Thymus (tissue), 11 donors: ENCODE data around the gene TRIL. TPM values are rescaled to one million over a fixed set of nuclear protein-coding genes. Genes with fewer than 3 reads are reported as not detected.
A peak's percentile ranks its signal among the peaks of the same experiment; 100 is the strongest.

Source experiments
- DNase-seq, 9 donors: peaks; one replicate each; pipeline ENCODE4 v3.0.0-alpha.2; 2013; ENCODE audit warnings: low spot score in 9 of 9, low read depth in 6 of 9, missing footprints in 1 of 9
- H3K27ac ChIP-seq, 2 donors: one replicate each; pipeline ENCODE4 v1.5.1; 2013; ENCODE audit warnings: control low read depth in 1 of 2, low read depth in 1 of 2, low read length in 1 of 2, mild to moderate bottlenecking in 1 of 2, moderate library complexity in 1 of 2
- H3K27me3 ChIP-seq, 2 donors: one replicate each; pipeline ENCODE4 v1.5.1; 2013; ENCODE audit warnings: low read length in 1 of 2; ENCODE audit not compliant: control insufficient read depth in 2 of 2, insufficient read depth in 1 of 2
- H3K36me3 ChIP-seq, 2 donors: one replicate each; pipeline ENCODE4 v1.5.1; 2013; ENCODE audit warnings: low read length in 1 of 2, mild to moderate bottlenecking in 1 of 2, moderate library complexity in 1 of 2; ENCODE audit not compliant: control insufficient read depth in 2 of 2, insufficient read depth in 2 of 2
- H3K4me1 ChIP-seq, 2 donors: one replicate each; pipeline ENCODE4 v1.5.1; 2013; ENCODE audit warnings: low read length in 2 of 2; ENCODE audit not compliant: control insufficient read depth in 2 of 2, insufficient read depth in 2 of 2
- H3K4me3 ChIP-seq, 2 donors: one replicate each; pipeline ENCODE4 v1.5.1; 2013; ENCODE audit warnings: low read length in 2 of 2, control low read depth in 1 of 2, mild to moderate bottlenecking in 1 of 2
- H3K9me3 ChIP-seq, 2 donors: one replicate each; pipeline ENCODE4 v1.5.1; 2013; ENCODE audit warnings: low read length in 1 of 2, mild to moderate bottlenecking in 1 of 2; ENCODE audit not compliant: control insufficient read depth in 2 of 2, insufficient read depth in 1 of 2
- WGBS: extraction: QIAGEN DNeasy Blood & Tissue Kit; methylation state at CpG from one replicate; pipeline ENCODE4 v1.1.7; 2013; 5-methylcytosine and 5-hydroxymethylcytosine counted together
- polyA plus RNA-seq: library from polyadenylated mRNA; stranded (reverse); fragments of 200-250 nt; gene quantifications from one replicate; pipeline ENCODE4 v1.2.3, GENCODE V29; 2013
- total RNA-seq: library from RNA; stranded (reverse); fragments of 120-200 nt; gene quantifications from one replicate; pipeline ENCODE4 v1.2.4, GENCODE V29; 2013
- donor health status: healthy.

Gene TRIL
- total and polyA plus RNA-seq, 2 donors, result 0.32 to 0.99 TPM

DNA sequence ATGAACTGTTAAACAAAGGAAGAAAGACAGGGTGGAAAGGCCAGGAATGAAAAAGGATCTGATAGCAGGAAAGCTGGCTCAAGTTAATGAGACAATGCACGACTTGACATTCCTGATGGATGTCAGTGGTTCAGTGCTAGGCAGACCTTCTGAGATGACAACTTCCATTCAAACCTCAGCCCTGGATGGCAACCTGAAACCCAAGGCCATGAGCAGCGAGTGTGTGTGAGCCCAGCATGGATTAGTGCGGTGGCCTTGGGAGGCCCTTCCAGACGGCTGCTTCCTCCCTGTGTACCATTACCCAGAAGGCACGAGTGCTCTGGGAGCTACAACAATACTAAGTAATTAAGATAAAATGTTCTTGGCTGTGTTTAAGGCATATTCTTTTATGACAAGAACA lies 18.8 kb downstream of the TRIL start:
- Histone ChIP-seq H3K9me3 (no peaks in the 10 kb centered on the region), H3K27ac (no peak overlapping the region), H3K27me3 (no peaks in the 10 kb centered on the region), H3K36me3 (no peaks in the 10 kb centered on the region), H3K4me3 (no peak overlapping the region), H3K4me1 (no peaks in the 10 kb centered on the region)
- DNase-seq, result no peak
- 94% methylated on average over 5 of the region's 5 CpGs for WGBS

DNA sequence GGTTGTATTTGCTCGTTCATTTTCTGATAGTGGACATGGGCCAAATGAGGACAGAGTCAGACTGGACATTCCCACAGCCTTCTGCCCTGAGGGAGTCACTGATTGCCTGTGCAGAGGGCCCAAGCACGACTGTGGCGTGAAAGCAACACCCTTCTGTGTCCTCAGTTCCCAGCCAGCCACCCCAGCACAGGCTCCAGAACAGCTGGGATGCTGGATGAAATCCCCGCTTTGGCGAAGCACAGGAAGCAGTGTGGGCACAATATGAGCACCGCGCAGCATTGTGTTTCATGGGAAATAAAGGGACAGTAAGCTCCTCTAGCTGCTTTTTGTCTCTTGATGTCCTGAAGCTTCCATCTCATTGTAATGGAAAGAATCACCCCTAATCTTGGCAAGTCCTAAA lies 20.5 kb downstream of the TRIL start:
- no peaks in the 10 kb centered on the region for H3K4me1 ChIP-seq
- no peaks in the 10 kb centered on the region for H3K9me3 ChIP-seq
- H3K27ac ChIP-seq, result no peak overlapping the region
- 96% methylated on average over 7 of the region's 7 CpGs for WGBS
- peaks cover 0 to 6% of the 10 kb centered on the region in 2 donors for H3K27me3 ChIP-seq
- no peak overlapping the region for H3K4me3 ChIP-seq
- H3K36me3 ChIP-seq, result no peaks in the 10 kb centered on the region
- no peak for DNase-seq

DNA sequence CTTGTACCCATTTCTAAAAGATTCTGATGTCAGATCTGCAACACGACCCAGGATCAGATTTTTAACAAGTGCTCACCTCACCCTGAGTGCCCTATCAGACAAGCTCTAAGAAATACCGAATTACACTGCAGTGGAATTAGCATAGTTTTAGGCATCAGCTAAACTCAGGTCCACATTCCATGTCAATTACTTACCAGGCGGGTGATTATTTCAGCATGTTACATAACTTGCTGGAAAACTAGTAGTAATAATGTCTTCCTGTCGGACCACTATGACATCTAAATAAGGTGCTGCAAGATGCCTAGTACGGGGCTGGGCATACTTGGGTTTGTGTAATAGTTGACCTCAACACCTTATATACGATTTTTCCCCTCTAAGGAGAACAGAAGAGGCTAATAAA lies 21.0 kb downstream of the TRIL start:
- H3K27me3 ChIP-seq, result peaks cover 0 to 6% of the 10 kb centered on the region in 2 donors
- 91% methylated on average over 6 of the region's 6 CpGs for WGBS
- DNase-seq, result no peak
- H3K36me3 ChIP-seq, result no peaks in the 10 kb centered on the region
- H3K4me1 ChIP-seq, result no peaks in the 10 kb centered on the region
- H3K9me3 ChIP-seq, result no peaks in the 10 kb centered on the region
- H3K27ac ChIP-seq, result no peak overlapping the region
- H3K4me3 ChIP-seq, result no peak overlapping the region

DNA sequence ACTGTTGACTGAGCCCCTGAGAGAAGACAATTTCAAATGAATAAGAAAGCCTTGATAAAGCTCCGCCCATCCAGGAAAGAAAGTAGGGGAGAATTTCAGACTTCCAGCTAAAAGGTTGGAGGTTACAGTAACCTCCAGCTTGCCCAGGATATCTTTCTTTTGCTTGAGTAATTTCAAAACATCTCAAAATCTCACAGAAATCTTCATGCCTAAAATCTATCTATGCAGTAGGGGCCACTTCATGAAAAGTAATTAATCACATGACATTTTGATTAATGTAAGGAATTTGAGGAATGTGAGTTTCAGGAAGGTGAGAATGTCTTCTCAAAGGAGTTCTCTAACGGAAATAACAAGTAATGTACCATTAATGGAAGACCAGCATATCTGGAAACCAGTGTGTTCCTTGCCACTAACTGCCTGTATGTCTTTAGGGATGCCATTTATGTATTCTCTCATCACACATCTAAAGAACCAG lies 24.2 kb downstream of the TRIL start:
- no peak for DNase-seq
- WGBS, result 94% methylated on average over 2 of the region's 2 CpGs

DNA sequence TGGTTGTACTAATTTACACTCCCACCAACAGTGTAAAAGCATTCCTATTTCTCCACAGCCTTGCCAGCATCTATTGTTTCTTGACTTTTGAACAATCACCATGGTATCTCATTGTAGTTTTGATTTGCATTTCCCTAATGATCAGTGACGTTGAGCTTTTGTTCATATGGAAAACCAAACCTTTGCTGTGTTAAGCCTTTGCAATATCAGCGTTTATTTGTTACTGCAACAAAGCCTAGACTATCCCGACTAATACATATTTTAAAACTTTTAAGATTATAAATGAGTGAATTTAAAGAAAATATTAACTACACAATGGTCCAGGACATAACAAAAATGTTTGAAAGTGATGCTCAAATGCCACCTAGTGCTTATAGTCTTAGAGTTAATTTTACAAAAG lies 26.6 kb downstream of the TRIL start:
- Histone ChIP-seq H3K9me3 (no peaks in the 10 kb centered on the region), H3K4me1 (peaks cover 3% of the 10 kb centered on the region in 2 donors), H3K4me3 (no peak overlapping the region), H3K27me3 (peaks cover 0 to 10% of the 10 kb centered on the region in 2 donors), H3K27ac (no peak overlapping the region), H3K36me3 (no peaks in the 10 kb centered on the region)
- no peak for DNase-seq
- WGBS, result 97% methylated on average over 3 of the region's 3 CpGs

More for the DNA sequence above, 24.2 kb downstream of the TRIL start:
- H3K4me3 ChIP-seq, result no peak overlapping the region
- H3K9me3 ChIP-seq, result no peaks in the 10 kb centered on the region
- H3K36me3 ChIP-seq, result no peaks in the 10 kb centered on the region
- no peak overlapping the region for H3K27ac ChIP-seq
- H3K4me1 ChIP-seq, result no peaks in the 10 kb centered on the region
- peaks cover 0 to 6% of the 10 kb centered on the region in 2 donors for H3K27me3 ChIP-seq

DNA sequence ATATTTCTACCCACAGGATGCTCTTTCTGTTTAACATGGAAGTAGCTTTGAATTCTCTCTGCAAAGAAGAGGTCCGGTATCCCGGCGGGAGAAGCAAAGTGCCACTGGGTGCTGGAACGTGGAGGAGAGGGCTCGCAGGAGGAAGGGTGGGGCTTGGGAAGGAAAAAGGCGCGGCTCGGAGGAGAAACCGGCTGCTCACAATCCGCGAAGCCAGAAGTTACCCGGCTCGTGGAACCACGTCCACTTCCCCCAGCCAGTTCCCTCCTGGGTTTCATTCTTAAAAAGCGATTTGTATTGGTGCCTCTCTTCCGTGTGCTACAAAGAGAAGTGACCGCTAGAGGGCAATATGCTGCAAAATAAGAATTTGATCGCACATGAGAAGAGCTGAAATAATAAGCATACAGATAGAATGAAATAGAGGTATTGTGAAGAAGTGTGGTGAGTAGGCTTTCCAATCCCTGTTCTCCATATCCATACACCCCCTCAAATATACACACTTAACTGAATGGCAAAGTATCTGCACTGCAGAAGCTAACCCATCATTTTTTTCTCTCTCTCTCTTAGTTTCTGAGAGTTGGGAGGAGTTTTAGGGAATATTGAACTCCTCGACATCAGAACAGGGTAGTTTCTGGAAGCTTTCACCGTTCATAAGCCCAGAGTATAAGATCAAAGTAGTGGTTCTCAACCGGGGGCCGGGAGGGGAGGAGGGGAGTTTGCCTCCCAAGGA lies 31.1 kb downstream of the TRIL start:
- H3K27me3 ChIP-seq, result peaks cover 0 to 9% of the 10 kb centered on the region in 2 donors
- H3K4me3 ChIP-seq, result peak overlapping the region; percentile 46 to 57
- H3K9me3 ChIP-seq, result no peaks in the 10 kb centered on the region
- DNase-seq, result peak; percentile 58 to 91 (median 79)
- 7% methylated on average over 22 of the region's 22 CpGs for WGBS
- H3K4me1 ChIP-seq, result peaks cover 3 to 9% of the 10 kb centered on the region in 2 donors
- H3K27ac ChIP-seq, result no peak overlapping the region
- H3K36me3 ChIP-seq, result no peaks in the 10 kb centered on the region

DNA sequence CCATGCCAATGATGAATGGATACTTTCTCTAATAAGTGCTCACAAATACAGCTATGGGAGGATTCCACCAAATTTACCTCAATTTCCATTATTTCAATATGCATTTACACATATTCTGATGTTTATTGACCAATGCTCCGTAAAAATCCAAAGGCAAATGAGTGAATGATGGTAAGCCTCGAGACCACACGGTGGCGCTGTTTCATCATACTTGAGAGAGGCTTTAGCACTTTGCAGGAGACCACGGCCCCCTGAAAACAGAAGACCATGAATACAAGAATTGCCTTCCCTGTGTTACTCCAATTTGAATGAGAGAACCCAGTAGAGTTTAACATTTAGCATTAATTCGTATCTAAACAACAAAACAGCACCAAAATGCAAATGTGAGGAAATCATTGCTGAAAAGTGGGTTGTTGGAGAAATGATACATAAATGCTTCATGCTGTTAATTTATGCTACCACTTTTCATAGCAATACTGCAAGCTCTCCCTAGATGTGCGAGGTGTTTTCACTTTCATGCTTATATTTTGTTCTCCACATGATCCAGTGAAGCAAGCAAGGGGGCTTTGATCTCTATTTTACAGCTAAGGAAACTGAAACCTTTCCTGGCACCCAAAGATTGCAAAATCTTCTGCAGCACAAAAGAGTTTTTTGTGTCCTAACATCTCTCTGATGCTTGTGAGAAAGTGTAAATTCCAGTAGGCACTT lies 35.4 kb downstream of the TRIL start:
- 12% methylated on average over 7 of the region's 7 CpGs for WGBS
- peak; percentile 49 to 91 (median 74) for DNase-seq

DNA sequence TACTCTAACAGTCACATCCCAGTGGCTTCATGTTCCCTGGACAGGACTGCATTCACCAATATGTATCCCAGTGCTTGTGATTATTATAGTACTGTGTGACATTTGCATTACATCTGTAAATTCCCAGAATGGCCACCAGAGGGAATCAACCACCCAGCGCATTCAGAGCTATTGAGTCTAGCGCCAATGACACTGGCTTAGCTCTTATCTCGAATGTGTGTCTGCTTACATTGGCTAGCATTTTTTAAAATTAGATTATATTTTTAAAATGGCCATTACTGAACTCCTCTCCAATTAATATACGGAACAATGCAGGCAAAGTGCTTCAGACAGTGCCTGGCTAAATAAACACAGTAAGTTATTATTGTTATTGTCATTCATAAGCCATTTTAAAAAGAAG lies 36.3 kb downstream of the TRIL start:
- Histone ChIP-seq H3K36me3 (no peaks in the 10 kb centered on the region), H3K4me1 (peaks cover 3 to 8% of the 10 kb centered on the region in 2 donors), H3K4me3 (no peak overlapping the region), H3K9me3 (no peaks in the 10 kb centered on the region), H3K27ac (no peak overlapping the region), H3K27me3 (peaks cover 0 to 7% of the 10 kb centered on the region in 2 donors)
- peak in 8 of 9 donors; percentile 46 to 79 (median 49) for DNase-seq
- WGBS, result 2% methylated on average over 4 of the region's 4 CpGs

More for the DNA sequence above, 35.4 kb downstream of the TRIL start:
- no peaks in the 10 kb centered on the region for H3K9me3 ChIP-seq
- peaks cover 0 to 9% of the 10 kb centered on the region in 2 donors for H3K27me3 ChIP-seq
- no peak overlapping the region for H3K27ac ChIP-seq
- peaks cover 3 to 9% of the 10 kb centered on the region in 2 donors for H3K4me1 ChIP-seq
- H3K4me3 ChIP-seq, result no peak overlapping the region
- H3K36me3 ChIP-seq, result no peaks in the 10 kb centered on the region

DNA sequence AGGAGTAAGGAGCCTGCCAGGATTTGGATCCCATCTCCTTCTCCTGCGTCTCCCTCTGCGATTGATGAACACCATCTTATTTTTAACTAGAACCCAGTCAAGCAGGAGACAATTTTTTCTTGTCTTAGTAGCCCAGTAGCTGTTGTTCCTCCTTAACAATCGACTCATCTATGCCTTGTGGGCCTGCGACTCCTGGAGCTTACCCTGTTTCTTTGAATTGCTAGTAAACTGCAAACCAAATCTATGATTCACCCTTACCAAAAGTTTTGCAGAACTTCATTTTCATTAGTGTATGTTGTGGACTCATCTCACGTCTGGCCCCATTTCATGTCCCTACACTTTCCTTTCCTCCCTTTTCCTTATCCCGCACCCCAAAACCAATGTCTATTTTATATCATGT lies 37.7 kb downstream of the TRIL start:
- 97% methylated on average over 6 of the region's 6 CpGs for WGBS
- DNase-seq, result no peak
- Histone ChIP-seq H3K4me3 (no peak overlapping the region), H3K4me1 (peaks cover 0 to 4% of the 10 kb centered on the region in 2 donors), H3K27ac (no peak overlapping the region), H3K9me3 (no peaks in the 10 kb centered on the region), H3K27me3 (peaks cover 0 to 2% of the 10 kb centered on the region in 2 donors), H3K36me3 (no peaks in the 10 kb centered on the region)
